ENCODE data around the gene PSEN1.

DNA sequence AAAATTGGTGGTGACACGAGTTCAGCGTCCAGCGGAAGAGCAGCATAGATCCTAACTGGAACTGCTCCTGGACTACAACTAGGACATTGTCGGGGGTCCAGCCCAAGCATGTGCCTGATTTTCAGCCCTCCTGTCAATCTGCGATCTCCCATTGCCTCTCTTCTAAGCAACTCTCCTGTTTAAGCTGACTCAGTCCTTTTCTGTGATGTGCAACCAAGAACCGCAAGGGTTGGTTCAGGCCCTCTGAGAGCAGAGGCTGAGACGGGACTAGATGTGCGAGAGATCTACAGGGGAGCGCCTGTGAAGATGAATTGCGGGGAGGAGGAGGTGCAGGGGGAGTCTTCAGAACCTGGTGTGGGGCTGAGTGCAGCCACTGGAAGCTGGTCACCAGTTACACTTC, 97.3 kb downstream of the PSEN1 start:
- TF ChIP-seq POLR2A (IDR thresholded peaks at IDR 0.05) (no peak), CTCF (IDR thresholded peaks at IDR 0.05) (no peak)
